HG03060 (cell line): ENCODE results near the gene SLC6A18.
"Not testable (repeated sequence)": the region's sequence is repeated elsewhere in the genome, so short reads cannot be mapped to it uniquely, and the experiment has no call there.

ENCODE experiments used
- ATAC-seq: cut with Tn5 transposase; IDR thresholded peaks from one replicate; pipeline ENCODE4 v1.9.1; 2021; ENCODE audit warnings: low read depth, moderate number of reproducible peaks; ENCODE audit not compliant: unreplicated experiment

Gene SLC6A18

DNA sequence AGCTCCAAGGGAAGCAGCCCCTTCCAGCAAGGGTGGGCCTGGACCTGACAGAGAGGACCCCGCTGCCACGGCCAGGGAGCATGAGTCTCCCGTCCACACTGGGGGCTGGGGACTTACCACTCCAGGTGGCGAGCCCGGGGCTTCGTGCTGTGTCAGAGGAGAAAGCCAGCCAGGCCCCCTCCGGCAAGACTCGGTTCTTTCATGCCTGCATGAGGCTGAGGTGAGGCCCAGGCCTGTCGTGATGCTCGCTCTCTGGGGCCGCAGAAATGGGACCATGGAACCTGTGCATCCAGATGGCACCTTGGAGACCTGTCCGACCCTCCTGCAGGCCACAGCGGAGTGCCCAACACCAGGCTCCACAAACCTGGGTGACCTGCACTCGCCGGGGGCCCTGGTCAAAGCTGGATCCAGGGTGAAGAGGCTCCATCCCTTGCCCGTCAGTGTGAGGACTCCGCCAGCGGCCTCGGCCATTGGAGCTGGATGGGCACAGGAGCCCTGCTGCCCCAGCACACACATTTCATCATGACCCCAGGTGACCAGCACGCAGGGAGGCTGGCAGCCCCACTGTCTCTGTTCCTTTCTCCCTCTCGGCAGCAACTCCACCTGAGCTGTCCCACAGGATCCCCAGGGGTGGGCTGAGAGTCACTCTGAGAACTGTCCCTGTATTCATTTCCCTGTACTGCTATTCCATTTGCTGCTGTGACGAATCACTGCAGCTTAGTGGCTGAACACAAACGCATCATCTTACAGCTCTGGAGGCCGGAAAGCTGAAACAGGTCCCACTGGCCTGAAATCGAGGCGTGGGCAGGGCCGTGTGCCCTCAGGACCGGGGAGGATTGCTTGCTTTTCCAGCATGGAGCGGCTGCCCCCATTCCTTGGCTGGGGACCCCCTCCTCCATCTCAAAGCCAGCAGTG is 24.4 kb downstream of the SLC6A18 start:
- no peak for ATAC-seq

DNA sequence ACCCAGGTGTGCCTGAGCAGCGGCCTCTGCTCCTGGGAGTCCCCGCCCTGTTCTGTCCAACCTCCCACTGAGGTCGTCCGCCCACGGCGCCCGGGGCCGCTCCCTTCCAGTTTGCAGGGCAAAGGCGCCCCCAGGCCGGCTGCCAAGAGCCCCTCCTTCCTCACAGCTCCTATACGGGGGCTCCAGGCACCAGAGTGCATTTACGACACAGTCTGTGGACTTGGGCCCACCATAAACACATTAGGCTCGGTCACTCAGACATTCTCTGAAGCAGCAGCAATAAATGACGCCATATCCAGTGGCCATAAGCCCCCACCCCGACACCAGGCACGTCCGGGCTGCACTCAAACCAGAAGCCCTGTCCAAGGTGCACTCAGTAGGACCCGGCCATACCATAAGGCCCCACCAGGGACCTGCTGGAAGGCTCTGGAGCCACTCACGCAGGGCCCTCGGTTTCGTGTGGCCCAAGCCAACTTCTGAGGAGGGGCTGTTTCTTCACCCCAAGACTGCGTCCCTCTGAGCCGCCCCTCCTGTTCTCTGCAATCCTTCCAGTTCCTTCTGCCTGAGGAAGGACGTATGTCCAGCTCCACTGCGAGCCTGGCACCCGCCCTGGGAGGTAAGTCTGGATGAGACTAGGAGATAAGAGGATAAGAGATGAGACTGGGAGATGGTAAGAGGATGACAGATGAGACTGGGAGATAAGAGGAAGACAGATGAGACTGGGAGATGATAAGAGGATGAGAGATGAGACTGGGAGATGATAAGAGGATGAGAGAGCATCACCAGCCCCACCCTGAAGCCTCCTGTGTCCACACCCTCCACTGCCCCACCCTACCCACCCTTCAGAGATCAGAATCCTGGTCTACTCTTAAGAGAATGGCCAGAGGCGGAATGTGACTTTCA is 26.7 kb downstream of the SLC6A18 start:
- ATAC-seq = no peak

DNA sequence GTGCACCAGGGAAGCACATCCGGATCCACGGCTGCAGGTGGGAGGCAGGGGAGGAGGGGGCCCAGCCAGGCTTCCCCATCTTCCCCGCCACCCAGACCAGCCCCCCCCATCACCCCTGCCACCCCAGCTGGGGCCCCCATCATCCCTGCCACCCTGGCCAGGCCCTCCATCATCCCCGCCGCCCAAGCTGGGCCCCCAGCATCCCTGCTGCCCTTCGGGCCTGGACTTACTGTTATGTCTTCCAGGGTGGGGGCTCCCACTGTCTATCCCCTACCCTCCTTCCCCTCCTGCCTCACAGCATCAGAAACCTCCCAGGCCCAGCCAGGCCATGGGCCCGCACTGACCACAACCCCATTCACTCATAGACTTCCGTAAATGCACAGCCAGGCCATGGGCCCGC is 27.5 kb downstream of the SLC6A18 start:
- ATAC-seq = no peak

DNA sequence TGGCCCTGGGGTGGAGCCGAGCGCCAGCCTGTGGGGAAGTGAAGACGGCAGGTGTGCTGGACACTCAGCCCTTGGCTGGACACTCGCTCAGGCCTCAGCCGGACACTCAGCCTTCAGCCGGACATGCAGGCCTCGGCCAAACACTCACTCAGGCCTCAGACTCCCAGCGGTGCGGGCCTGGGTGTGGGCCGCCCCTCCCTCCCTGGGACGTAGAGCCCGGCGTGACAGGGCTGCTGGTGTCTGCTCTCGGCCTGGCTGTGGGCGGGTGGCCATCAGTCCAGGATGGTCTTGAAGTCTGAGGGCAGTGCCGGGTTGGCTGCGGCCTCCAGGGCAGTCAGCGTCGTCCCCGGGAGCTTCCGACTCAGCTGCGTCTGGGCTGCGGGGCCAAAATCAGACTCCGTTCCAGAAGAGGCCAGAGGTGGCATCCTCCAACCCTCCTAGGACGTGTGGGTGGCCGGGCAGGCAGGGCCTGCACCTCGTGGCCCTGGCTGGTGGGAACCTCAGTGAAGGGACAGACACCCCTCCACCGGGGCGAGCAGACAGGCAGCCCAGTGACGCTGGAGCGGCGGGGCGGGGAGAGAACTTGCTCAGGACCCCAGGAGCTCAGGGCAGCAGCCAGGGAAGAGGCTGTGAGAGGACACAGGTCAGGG is 28.4 kb downstream of the SLC6A18 start:
- no peak for ATAC-seq

DNA sequence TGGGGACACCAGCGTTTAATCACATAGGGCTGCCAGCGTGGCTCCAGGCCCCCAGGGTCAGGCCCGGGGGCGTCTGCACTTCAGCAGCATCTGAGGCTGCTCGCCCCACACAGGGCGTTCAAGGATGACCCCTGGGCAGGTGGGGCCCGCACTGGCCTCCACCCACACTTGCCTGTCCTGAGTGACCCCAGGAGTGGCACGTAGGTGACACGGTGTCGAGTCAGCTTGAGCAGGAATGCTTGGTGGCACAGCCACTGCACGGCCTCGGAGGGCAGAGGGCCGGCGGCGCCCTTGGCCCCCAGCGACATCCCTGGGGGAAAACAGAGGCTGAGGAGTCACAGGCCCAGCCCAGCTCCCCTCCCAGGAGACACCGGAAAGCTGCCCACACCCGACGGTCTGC is 29.0 kb downstream of the SLC6A18 start:
- no peak for ATAC-seq

DNA sequence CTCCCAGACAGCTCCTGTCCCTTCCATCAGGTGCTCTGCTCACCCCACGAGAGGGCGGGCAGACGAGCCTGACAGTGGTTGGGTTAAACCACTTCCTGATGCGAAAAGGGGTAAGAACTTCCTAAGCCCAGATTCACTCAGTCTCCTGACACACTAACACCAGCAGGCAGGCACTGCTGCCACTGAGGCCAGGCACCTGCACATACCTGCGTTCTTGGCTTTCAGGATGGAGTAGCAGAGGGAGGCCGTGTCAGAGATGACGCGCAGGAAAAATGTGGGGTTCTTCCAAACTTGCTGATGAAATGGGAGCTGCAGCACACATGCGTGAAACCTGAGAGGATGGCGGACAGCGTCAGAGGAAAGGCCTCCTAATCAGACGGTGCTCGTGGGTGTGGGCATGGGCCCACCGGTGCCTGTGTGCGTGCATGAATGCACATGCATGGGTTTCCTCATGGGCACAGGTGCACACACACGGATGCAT is 29.9 kb downstream of the SLC6A18 start:
- no peak for ATAC-seq

DNA sequence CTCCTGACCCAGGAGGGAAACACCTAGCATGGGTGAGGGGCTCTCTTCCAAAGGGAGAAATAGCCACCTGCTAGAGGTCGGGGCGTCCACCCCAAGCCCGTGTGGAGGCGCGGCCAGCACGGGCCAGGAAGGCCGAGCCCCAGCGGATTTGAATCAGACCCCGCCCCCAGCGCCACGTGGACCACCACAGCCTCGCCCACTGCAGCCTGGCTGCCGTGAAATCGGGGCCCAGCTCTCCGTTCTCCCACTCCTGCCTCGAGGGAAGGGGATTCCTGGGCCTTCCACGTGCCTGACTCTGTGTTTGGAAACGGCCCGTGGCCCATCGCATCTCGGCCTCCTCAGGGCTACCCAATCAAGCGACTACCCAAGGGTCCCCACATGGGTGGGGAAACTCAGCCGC is 31.6 kb downstream of the SLC6A18 start:
- no peak for ATAC-seq

DNA sequence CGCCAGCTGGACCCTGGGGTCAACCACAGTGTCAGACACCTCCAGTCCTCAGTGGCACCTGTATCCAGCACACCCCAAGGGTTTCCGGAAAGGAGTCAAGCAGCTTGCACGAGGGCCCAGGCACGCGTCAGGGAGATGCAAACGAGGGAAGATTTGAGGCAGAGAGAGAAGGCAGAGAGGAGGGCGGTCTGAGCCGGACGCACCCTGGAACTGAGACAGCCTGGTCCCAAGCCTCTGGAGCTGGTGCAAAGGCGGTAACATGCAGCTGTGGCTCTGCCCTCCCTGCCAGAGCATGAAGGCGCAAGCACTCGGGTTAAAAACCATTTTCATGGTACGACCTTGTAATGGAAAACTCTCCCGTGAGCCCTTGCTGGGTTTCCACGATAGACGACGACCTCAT is 32.2 kb downstream of the SLC6A18 start:
- ATAC-seq = no peak

DNA sequence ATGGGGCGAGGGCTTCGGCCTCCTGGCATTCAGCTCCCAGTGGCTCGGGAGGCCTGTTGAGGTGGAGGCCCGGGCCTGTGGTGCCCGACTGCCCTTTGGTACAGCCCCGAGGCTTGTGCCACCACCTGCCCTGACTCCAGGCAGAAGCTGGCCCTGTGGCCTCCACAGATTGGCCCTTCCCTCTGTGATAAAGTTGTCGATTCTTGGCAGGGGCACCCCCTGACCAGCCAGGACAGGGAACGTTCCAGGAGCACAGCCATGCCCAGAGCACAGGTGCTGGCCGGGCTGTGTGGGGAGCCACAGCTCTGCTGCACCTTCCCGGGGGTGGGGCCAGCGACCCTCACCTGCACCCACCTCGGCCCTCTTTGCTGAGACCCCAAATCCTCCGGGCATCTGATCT is 32.7 kb downstream of the SLC6A18 start:
- no peak for ATAC-seq

DNA sequence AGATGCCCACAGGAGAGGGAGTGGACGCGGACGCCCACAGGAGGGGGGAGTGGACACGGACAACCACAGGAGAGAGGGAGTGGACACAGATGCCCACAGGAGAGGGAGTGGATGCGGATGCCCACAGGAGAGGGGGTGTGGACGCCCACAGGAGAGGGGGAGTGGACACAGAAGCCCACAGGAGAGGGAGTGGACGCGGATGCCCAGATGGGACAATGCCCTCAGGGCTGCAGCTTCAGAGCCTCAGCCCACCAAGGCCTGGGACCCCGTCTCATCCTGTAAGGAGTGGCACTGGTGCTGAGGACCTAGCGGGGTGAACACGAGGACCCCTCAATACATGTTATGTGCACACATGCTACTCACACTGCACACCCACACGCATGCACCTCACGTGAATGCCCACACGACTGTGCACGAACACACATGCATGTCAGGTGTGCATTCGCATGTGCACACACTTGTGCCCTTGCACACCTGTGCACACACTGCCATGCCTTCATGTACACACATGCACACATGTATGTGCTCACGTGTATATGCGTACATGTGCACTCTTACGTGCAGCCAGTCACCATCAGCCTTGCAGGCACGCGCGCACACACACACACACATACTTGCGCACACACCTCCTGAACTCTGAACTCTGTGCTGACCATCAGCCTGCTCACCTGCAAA is 34.8 kb downstream of the SLC6A18 start:
- ATAC-seq = no peak

DNA sequence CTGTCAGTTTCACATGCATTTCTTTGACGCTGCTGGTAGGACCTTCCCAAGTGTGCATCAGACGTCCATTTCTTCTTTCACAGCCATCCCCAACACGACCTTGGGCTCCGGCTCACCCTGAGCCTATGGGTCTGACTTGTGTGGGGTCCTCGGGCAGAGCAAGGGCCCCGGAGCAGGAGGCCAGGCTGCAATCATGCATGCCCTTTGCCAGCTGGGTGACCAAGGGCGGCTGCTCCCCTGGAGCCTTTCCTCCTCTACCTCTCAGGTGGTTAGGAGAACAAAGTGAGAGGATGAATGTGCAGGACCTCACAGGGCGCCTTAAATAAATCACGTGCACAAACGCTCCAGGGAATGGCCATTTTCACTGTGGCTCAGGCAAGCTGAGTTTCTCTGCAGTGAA is 36.5 kb downstream of the SLC6A18 start:
- no peak for ATAC-seq

DNA sequence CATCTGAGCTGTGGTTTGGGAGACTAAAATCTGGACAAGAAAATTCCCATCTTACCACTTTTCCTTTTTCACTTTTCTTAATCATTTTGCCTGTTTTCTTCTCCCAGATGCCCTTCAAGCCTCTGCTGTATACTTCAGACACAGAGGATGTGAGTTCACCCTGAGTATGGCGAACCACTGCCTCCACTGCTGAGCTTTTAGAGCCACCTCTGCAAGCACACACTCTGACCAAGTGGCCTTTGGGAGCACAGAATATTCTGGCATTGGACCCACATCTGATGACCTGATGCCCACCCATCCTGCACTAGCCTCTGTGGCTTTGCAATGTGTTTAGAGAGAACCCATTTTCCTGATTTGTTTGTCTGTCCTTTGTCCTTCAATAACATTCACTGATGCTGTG is 37.2 kb downstream of the SLC6A18 start:
- no peak for ATAC-seq

DNA sequence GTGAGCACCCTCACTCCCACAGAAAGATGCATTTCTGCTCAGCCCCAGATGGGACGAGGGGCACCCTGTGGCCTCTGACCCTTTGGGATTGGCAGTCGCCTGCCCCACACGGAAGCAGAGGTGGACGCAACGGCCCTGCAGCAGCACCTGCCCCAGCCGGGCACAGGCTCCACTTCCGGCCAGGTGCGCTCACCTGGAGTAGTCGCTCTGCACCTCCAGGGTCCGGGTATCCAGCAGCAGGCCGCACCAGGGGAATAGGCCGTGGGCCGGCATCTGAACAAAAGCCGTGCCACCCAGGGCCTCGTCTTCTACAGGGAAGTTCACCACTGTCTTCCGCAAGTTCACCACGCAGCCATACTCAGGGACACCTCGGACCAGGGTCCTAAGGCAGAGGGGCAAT is 39.0 kb downstream of the SLC6A18 start:
- no peak for ATAC-seq

DNA sequence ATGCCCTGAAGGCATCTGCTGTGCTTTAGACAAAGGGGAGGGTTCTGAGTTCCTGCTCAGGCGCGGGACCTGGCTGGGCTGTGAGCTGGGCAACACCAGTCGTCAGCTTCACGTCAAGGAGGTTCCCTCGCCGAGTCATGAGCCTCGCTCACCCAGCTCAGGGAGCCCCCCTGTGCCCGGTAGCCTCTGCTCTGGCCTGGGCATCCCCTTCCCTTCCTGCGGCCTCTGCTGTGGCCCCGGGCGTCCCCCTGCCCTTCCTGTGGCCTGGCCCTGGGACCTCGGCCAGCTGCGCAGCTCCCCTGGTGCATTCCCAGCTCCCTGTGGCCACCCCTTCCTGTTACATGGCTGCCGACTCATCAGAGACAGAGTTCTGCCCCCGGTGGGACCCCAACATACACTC is 39.8 kb downstream of the SLC6A18 start:
- ATAC-seq = no peak

DNA sequence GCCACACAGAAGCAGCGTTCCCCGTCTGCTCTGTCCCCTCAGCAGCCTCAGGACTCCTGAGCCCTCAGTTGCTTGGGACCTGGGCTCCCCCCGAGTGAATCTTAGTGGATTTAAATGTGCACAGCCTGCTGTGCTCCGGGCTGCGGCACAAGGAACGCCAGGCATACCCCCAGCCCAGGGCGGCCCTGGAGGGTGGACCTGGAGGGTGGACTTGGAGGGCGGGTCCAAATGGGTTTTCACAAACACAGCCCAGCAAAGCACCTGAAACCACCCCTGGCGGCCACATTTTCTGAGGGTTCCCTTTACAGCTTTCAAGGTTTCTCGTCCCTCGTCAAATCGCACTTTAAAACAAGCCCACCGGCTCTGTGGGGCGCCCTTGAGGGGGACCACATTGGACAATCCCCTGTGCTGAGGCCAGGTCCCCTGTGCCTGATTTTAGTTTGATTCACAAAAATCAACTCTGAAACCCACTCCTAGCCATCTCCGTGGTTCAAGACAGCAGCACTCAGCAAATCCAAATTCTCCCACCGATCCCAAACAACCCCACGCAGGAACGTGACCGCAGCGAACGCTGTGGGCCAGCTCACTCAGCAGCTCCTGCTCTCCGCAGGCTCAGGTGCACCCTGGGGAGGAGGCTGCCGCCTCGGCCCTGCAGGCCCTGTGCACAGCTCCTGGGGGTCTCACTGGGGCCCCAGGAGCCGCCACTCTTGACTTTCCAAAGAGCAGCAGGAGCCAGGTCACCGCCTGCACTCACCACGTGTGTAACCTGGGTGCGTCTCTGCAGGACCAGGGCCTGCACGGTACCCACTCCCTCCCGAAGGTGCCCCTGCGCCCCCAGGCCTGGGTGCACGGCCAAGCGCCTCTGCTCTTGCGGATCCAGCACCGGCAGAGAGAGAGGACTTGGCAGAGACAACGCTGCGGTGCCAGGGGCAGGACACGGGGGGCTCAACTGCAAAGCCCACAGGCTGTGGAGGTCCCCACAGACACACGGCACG is 40.6 kb downstream of the SLC6A18 start:
- no peak for ATAC-seq

DNA sequence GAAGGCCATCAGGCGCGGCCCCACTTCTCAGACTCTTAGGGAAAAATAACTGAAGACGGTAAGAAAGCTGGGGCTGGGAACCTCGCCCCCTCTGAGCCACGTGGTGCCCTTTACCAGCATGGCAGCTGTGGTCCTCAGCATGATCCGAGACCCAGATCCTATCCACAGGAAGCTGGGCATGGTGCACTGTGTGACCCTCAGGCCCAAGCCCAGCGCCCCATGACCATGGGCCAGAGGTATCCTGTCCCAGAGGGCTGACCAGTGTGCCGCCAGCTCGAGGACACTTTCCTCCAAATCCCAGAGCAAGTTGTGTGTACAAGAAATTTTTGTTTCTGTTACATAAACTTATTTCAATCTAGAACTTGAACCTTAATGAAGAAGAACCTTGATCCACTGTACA is 41.6 kb downstream of the SLC6A18 start:
- no peak for ATAC-seq

DNA sequence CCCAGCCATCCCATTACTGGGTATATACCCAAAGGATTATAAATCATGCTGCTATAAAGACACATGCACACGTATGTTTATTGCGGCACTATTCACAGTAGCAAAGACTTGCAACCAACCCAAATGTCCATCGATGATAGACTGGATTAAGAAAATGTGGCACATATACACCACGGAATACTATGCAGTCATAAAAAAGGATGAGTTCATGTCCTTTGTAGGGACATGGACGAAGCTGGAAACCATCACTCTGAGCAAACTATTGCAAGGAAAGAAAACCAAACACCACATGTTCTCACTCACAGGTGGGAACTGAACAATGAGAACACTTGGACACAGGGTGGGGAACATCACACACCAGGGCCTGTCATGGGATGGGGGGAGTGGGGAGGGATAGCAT is 42.3 kb downstream of the SLC6A18 start:
- not testable (repeated sequence) for ATAC-seq

DNA sequence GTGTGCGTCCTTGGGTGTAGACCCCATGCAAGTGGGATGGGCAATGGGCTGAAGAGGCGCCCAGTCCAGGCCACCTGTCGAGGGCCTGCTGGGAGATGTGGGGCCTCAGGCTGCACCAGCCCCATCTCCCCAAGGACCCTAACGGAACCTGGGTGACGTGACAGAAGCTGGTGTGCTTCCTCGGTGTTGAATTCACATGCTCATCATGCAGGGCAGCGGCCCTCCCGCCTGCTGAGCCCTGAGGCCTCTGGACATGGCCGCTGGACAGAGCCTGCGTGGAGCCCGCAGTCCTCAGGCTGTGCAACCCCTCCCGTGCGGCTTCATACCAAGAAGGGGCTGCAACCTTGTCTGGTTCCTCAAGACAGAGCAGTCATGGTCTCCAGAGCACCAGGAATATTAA is 42.9 kb downstream of the SLC6A18 start:
- ATAC-seq = no peak

DNA sequence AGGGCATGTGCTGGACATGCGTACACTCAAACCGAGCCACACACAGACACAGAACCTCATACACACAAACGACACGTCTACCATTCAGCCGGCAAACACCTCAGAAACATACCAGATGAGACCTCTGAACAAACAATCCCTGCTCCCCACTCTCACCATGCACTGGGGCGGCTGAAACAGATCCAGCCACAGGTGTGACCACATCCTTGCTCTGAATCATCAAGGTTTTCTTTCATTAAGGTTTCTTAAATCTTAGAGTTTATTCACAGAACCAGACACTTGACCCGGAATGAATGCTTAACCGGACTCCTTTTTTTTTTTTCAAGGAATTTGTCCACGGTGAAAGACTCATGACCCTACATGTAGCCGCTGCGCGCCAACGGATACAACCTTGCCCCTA is 43.5 kb downstream of the SLC6A18 start:
- ATAC-seq = no peak
